ENCODE results near the gene FOCAD.
"Not testable (repeated sequence)": the region's sequence is repeated elsewhere in the genome, so short reads cannot be mapped to it uniquely, and the experiment has no call there.

Gene FOCAD

GRCh38 chr9:20973246-20973947, 289.3 kb downstream of the FOCAD start:
- not testable (repeated sequence) for DNase-seq (ENCODE audit: low read depth)

GRCh38 chr9:20974191-20974938, 290.3 kb downstream of the FOCAD start:
- DNase-seq (ENCODE audit: low read depth): not testable (repeated sequence)

GRCh38 chr9:20978249-20978648, 294.2 kb downstream of the FOCAD start:
- DNase-seq (ENCODE audit: low read depth): no peak

GRCh38 chr9:20980832-20981455, 296.9 kb downstream of the FOCAD start:
- DNase-seq (ENCODE audit: low read depth): peak; percentile 80

GRCh38 chr9:20981486-20981885, 297.4 kb downstream of the FOCAD start:
- peak; percentile 80 for DNase-seq (ENCODE audit: low read depth)

GRCh38 chr9:20984506-20984905, 300.4 kb downstream of the FOCAD start:
- peak; percentile 27 for DNase-seq (ENCODE audit: low read depth)

- DNase-seq (ENCODE audit: low read depth): no peak
These were observed 302.0 kb downstream of the FOCAD start for GRCh38 chr9:20985851-20986600.

- DNase-seq (ENCODE audit: low read depth): no peak
These were observed 303.5 kb downstream of the FOCAD start for GRCh38 chr9:20987521-20987920.

- DNase-seq (ENCODE audit: low read depth): no peak
These were observed 304.0 kb downstream of the FOCAD start for GRCh38 chr9:20988061-20988460.

GRCh38 chr9:20988671-20989315, 304.7 kb downstream of the FOCAD start:
- no peak for DNase-seq (ENCODE audit: low read depth)

GRCh38 chr9:20989923-20990341, 305.9 kb downstream of the FOCAD start:
- no peak for DNase-seq (ENCODE audit: low read depth)

GRCh38 chr9:20990867-20991266, 306.8 kb downstream of the FOCAD start:
- no peak for DNase-seq (ENCODE audit: low read depth)

- DNase-seq (ENCODE audit: low read depth): no peak
These were observed 310.4 kb downstream of the FOCAD start for GRCh38 chr9:20994486-20994885.

GRCh38 chr9:20995616-20996015, 311.6 kb downstream of the FOCAD start:
- no peak for DNase-seq (ENCODE audit: low read depth)

GRCh38 chr9:20996809-20997208, 312.8 kb downstream of the FOCAD start:
- no peak for DNase-seq (ENCODE audit: low read depth)

GRCh38 chr9:20997503-20998076, 313.5 kb downstream of the FOCAD start:
- no peak for DNase-seq (ENCODE audit: low read depth)

- DNase-seq (ENCODE audit: low read depth): no peak
These were observed 317.5 kb downstream of the FOCAD start for GRCh38 chr9:21001581-21001980.

GRCh38 chr9:21002040-21002439, 318.0 kb downstream of the FOCAD start:
- DNase-seq (ENCODE audit: low read depth): no peak

GRCh38 chr9:21015129-21015815, 331.2 kb downstream of the FOCAD start:
- no peak for DNase-seq (ENCODE audit: low read depth)

GRCh38 chr9:21015995-21016394, 331.9 kb downstream of the FOCAD start:
- no peak for DNase-seq (ENCODE audit: low read depth)

All from GM04504 (cell line).